AG04450 (cell line): ENCODE data around the gene CFAP221. TPM values are rescaled to one million over a fixed set of nuclear protein-coding genes. Genes with fewer than 3 reads are reported as not detected.

Source experiments
- CTCF ChIA-PET: fragments of 300-600, 350-600 bp; formaldehyde crosslinking; extraction: SDS; loops from one replicate; lab custom pipeline; 2022; ENCODE audit warnings: antibody characterized with exemption, inconsistent platforms; lab: Charles Lee
- POLR2A ChIA-PET: fragments of 350-600 bp; formaldehyde crosslinking; extraction: SDS; loops from one replicate; lab custom pipeline; 2021; ENCODE audit warnings: antibody characterized with exemption, inconsistent platforms; lab: Yijun Ruan, JAX
- DNase-seq: peaks from one replicate; pipeline ENCODE4 v3.0.0-alpha.2; 2011; ENCODE audit warnings: low read depth, low spot score
- H3K27ac ChIP-seq: one replicate; pipeline ENCODE4 v1.5.1; 2012; ENCODE audit warnings: low read depth, low read length, control low read depth
- H3K27me3 ChIP-seq: one replicate; pipeline ENCODE4 v1.6.0; 2012; ENCODE audit warnings: low read length; ENCODE audit not compliant: control insufficient read depth, insufficient read depth
- H3K4me3 ChIP-seq: 2 replicates; pipeline ENCODE4 v1.5.1; 2011; ENCODE audit warnings: mild to moderate bottlenecking, low read depth, low read length, control low read depth
- H3K9me3 ChIP-seq: 2 replicates; pipeline ENCODE4 v1.5.1; 2012; ENCODE audit warnings: low read length; ENCODE audit not compliant: control insufficient read depth, insufficient read depth
- polyA plus RNA-seq: library from polyadenylated mRNA; depleted of rRNA; stranded (reverse); fragments of >200 nt; gene quantifications from 2 replicates; pipeline ENCODE4 v1.2.3, GENCODE V29; 2011
- TF ChIP-seq, protein P1 (sequence below): IDR thresholded peaks from 2 replicates; pipeline ENCODE4 v1.5.1; 2011; ENCODE audit warnings: low read depth, low read length, control low read depth, inconsistent platforms

Gene CFAP221
- polyA plus RNA-seq, 1 experiment, result not detected

DNA sequence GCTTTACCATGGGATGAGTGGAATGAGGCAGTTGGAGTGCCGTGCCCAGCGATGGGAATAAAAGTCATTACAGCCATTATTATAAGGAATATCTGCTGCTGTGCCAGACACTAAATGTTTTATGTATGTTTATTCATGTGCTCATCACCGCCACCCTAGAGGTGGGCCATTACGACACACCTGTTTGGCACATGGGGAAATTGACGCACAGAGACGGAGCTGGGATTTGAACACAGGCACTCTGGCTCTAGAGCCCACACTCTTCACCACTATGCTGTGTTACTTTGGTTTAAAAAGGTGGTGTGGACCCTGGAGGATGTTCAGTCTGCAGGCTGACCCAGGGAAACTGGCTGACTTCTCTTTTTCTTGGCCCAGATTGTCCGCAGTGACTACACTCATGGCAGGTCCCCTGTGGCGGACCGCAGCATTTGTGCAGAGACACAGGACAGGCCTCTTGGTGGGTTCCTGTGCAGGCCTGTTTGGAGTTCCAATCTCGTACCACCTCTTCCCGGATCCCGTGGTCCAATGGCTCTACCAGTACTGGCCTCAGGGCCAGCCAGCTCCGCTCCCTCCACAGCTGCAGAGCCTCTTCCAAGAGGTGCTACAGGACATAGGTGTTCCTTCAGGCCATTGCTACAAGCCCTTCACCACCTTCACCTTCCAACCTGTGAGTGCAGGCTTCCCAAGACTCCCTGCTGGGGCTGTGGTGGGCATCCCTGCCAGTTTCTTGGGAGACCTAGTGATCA is 136.4 kb downstream of the CFAP221 start:
- no peak overlapping the region for H3K4me3 ChIP-seq
- TF ChIP-seq, protein P1, sequence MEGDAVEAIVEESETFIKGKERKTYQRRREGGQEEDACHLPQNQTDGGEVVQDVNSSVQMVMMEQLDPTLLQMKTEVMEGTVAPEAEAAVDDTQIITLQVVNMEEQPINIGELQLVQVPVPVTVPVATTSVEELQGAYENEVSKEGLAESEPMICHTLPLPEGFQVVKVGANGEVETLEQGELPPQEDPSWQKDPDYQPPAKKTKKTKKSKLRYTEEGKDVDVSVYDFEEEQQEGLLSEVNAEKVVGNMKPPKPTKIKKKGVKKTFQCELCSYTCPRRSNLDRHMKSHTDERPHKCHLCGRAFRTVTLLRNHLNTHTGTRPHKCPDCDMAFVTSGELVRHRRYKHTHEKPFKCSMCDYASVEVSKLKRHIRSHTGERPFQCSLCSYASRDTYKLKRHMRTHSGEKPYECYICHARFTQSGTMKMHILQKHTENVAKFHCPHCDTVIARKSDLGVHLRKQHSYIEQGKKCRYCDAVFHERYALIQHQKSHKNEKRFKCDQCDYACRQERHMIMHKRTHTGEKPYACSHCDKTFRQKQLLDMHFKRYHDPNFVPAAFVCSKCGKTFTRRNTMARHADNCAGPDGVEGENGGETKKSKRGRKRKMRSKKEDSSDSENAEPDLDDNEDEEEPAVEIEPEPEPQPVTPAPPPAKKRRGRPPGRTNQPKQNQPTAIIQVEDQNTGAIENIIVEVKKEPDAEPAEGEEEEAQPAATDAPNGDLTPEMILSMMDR, result no peak
- no peaks in the 10 kb centered on the region; the same call in 1 of the 2 replicates for H3K9me3 ChIP-seq
- peaks cover 4% of the 10 kb centered on the region for H3K27me3 ChIP-seq
- DNase-seq, result no peak
- POLR2A ChIA-PET, result no interaction called here
- H3K27ac ChIP-seq, result no peak overlapping the region
- CTCF ChIA-PET, result no interaction called here

DNA sequence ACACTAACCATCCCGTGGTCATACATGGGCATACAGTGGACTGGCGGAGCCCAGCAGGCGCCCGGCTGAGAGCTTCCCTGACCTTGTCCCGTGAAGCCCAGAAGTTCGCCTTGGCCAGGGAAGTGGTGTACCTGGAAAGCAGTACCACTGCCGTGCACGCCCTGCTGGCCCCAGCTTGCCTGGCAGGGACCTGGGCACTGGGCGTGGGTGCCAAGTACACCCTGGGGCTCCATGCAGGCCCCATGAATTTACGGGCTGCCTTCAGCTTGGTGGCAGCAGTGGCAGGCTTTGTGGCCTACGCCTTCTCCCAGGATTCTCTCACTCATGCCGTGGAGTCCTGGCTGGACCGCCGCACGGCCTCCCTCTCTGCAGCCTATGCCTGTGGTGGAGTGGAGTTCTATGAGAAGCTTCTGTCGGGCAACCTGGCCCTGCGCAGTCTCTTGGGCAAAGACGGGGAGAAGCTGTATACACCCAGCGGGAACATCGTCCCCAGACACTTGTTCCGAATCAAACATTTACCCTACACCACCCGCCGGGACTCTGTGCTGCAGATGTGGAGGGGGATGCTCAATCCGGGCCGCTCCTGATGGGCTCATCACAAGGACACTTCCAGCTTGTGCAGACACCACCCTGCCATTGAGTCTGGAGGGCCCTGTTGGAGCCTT is 137.1 kb downstream of the CFAP221 start:
- TF ChIP-seq, protein P1, result no peak
- ChIA-PET CTCF (no interaction called here), POLR2A (no interaction called here)
- H3K27ac ChIP-seq, result no peak overlapping the region
- DNase-seq, result no peak
- no peak overlapping the region for H3K4me3 ChIP-seq
- H3K9me3 ChIP-seq, result no peaks in the 10 kb centered on the region; the same call in 1 of the 2 replicates
- H3K27me3 ChIP-seq, result peaks cover 3% of the 10 kb centered on the region

- peaks cover 3% of the 10 kb centered on the region for H3K27me3 ChIP-seq
- no peaks in the 10 kb centered on the region; the same call in 1 of the 2 replicates for H3K9me3 ChIP-seq
- CTCF ChIA-PET, result no interaction called here
- POLR2A ChIA-PET, result no interaction called here
- no peak overlapping the region for H3K4me3 ChIP-seq
- no peak overlapping the region for H3K27ac ChIP-seq
- TF ChIP-seq, protein P1, result no peak
- DNase-seq, result no peak
Measured at GRCh38 chr2:119681868-119682220, 137.6 kb downstream of the CFAP221 start.

DNA sequence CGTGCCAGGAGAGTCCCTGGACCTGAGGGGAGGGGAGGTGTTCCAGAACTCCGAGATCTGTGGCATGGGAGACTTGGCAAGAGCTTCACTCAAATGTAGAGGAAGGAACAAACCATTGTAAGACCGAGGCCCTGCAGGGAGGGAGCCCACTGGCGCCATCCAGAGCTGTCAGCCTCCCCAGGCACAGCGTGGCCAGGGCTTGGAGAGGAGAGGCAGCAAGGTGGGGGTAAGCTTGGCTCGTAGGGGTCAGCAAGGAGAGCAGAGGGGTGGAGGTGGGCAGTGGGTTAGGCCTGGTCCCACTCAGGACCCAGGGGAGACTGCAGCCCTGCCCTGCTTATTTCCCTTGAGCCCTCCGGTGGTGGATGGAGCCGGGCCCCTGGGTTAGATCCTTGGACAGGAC is 138.3 kb downstream of the CFAP221 start:
- DNase-seq, result no peak
- Histone ChIP-seq H3K4me3 (no peak overlapping the region), H3K27ac (no peak overlapping the region), H3K9me3 (no peaks in the 10 kb centered on the region; the same call in 1 of the 2 replicates), H3K27me3 (peaks cover 3% of the 10 kb centered on the region)
- ChIA-PET CTCF (no interaction called here), POLR2A (no interaction called here)
- TF ChIP-seq, protein P1, result no peak

- CTCF ChIA-PET, result no interaction called here
- Histone ChIP-seq H3K4me3 (no peak overlapping the region), H3K27ac (no peak overlapping the region), H3K27me3 (peaks cover 1% of the 10 kb centered on the region), H3K9me3 (no peaks in the 10 kb centered on the region; the same call in 1 of the 2 replicates)
- no peak for DNase-seq
- TF ChIP-seq, protein P1, result no peak
- POLR2A ChIA-PET, result no interaction called here
Measured at GRCh38 chr2:119683074-119683712, 138.9 kb downstream of the CFAP221 start.
